Fibroblast of villous mesenchyme (primary cell): Measurements from ENCODE around the gene CHRNA7. TPM values are rescaled to one million over a fixed set of nuclear protein-coding genes. Genes with fewer than 3 reads are reported as not detected.

Experiments used
- DNase-seq: peaks from one replicate; pipeline ENCODE4 v3.0.0-alpha.2; 2010; ENCODE audit warnings: low read depth
- H3K4me3 ChIP-seq: 2 replicates; pipeline ENCODE4 v1.5.1; 2011; ENCODE audit warnings: low read depth, mild to moderate bottlenecking, low read length
- CTCF ChIP-seq: IDR thresholded peaks from 2 replicates; pipeline ENCODE4 v1.5.1; 2012; ENCODE audit warnings: low read depth, mild to moderate bottlenecking, low read length; ENCODE audit not compliant: insufficient read depth
- total RNA-seq: library from RNA; depleted of rRNA; stranded (reverse); fragments of >200 nt; gene quantifications from 2 replicates; pipeline ENCODE4 v1.2.3, GENCODE V29; 2012

CHRNA7 gene
- total RNA-seq, 1 donor, result not detected

GRCh38 chr15:32119286-32119685 is 89.0 kb downstream of the CHRNA7 start:
- TF ChIP-seq CTCF, result no peak
- H3K4me3 ChIP-seq, result no peak overlapping the region
- no peak for DNase-seq

- H3K4me3 ChIP-seq, result no peak overlapping the region
- DNase-seq, result no peak
- TF ChIP-seq CTCF, result no peak
These were observed 89.5 kb downstream of the CHRNA7 start for GRCh38 chr15:32119694-32120330.

GRCh38 chr15:32120577-32121383 is 90.5 kb downstream of the CHRNA7 start:
- no peak overlapping the region for H3K4me3 ChIP-seq
- TF ChIP-seq CTCF, result no peak
- no peak for DNase-seq

- no peak overlapping the region for H3K4me3 ChIP-seq
- TF ChIP-seq CTCF, result no peak
- no peak for DNase-seq
These were observed 91.0 kb downstream of the CHRNA7 start for GRCh38 chr15:32121384-32121695.

DNA sequence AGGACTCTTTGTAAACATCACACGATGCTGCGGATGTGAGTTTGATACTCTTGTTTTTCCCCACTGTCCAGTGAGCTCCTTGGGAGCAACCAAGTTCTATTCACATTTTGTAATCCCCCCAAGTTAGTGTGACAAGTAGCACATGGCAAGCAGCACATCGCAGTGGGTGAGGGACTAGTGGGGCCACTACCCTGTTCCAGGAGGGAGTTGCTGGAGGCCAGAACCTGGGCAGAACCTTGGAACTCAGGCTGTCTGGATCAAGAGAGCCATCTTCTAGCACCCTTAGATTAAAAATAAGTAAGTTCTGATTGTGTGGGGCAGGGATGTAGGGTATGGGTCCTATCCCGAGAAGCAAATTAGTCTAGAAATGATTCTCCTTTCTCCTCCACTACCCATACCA is 91.7 kb downstream of the CHRNA7 start:
- no peak overlapping the region for H3K4me3 ChIP-seq
- DNase-seq, result no peak
- no peak for TF ChIP-seq CTCF

DNA sequence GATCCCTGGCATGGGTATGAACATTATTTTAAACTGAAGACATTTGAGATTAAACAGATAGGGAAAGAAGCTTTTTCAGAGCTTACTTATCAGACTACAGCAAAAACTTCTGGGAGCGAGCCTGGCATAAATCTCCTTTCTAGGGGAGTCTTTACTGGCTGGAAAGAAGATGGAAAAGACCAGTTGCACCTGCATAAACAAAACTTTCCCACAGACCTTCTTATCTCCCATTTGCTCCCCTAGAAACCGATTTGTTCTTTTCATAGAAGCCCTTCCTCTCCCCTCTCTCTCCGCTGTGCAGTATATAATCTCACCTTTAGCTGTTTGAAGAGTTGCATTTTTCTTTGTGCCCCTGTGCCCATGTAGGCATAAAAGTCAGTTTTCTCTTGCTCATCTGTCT is 93.2 kb downstream of the CHRNA7 start:
- no peak for DNase-seq
- TF ChIP-seq CTCF, result no peak
- H3K4me3 ChIP-seq, result no peak overlapping the region

DNA sequence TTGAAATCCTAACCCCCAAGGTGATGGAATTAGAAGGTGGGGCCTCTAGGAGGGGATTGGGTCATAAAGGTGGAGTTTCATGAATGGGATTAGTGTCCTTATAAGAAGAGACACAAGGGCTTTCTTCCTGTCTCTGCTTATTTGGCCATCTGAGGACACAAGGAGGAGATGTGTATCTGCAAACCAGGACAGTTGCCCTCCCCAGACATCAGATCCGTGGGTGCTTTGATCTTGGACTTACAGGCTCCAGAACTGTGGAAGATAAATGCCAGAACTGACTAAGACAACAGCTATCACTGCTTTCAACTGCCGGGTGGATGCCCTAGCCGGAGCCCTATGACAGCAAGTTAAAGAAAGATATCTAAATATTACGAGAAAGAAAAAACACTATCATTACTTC is 94.4 kb downstream of the CHRNA7 start:
- DNase-seq, result no peak
- no peak for TF ChIP-seq CTCF
- H3K4me3 ChIP-seq, result no peak overlapping the region
